HCEC 1CT (cell line): ENCODE measurements around the gene CCND1.

Experiments
- DNase-seq: peaks from one replicate; pipeline ENCODE4 v3.0.0-alpha.2; 2017

Gene CCND1

DNA sequence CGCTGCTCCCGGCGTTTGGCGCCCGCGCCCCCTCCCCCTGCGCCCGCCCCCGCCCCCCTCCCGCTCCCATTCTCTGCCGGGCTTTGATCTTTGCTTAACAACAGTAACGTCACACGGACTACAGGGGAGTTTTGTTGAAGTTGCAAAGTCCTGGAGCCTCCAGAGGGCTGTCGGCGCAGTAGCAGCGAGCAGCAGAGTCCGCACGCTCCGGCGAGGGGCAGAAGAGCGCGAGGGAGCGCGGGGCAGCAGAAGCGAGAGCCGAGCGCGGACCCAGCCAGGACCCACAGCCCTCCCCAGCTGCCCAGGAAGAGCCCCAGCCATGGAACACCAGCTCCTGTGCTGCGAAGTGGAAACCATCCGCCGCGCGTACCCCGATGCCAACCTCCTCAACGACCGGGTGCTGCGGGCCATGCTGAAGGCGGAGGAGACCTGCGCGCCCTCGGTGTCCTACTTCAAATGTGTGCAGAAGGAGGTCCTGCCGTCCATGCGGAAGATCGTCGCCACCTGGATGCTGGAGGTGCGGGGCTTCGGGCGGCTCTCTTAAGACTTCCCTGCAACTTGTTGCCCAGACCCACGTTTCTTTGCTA, at the start of gene CCND1:
Gene CCND1 (plus strand): TSS at position 162 of the 587 bp plus-strand sequence. CDS start 158 bp downstream, at position 320.
- peak; percentile 92 for DNase-seq

DNA sequence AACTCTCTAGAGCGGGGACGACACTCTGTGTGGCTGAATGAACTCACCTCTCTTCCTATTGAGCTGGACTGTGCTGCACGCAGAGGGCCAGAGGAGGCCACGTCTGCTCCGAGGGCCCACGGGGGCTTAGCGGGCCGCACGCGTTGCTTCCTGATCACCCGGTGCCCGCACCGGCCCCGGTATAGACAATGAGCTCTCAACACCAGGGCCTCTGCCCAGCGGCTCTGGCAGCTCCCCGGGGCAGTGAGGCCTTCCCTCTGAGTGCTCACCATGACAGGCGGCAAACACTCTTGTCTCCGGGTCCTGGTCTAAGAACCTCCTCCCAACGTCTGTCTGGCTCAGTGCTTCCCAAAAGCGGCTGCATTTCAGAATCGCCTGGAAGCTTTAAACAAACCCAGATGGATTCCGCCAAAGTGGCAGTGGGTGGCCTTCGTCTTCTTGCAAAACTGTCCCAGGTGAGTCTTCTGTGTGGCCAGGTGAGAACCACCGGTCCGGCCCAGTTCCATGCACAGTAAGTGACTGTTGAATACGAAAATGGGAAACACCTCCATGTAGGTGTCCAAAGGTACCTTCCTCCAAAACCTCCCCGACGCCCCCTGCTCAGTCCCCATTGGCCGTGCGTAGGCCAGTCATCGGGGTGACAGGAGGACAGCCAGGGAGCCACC, 47.8 kb upstream of the CCND1 start:
- no peak for DNase-seq

DNA sequence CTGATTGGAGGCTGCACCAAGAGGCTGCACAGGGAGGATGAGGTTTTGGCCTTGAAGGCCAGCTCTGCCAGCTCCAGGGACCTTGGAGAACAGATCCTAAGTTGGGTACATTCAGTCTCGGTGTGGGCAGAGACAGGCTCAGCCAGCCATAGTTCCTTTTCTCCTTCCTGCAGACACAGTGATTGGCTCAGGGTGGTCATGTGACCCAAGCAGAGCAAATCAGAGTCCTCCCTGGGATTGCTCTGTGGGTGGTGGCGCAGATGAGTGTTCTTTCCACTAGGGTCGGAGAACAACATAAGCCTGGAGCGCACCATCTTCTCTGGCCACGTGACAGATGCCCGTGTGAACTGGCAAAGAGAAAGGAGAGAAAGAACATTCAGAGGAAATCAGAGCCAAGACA, 47.1 kb upstream of the CCND1 start:
- no peak for DNase-seq

DNA sequence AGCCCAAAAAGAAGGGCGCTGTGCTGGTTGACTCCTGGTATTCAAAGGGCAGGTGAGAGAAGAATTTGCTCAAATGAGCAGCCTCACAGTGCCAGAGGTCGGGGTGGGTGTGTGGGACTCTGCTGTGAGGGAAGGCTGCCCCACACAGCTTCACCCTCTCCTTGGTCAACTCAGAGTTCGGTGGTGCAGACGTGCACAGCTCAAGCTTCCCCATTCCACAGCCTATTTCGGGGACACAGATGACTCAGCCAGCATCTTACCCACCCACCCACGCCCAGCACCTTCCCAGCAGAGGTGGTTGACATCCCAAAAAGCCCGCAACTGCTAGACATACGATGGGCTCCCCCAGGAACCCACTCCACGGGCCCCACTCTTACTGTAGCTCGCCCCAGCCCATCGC, 46.5 kb upstream of the CCND1 start:
- DNase-seq: no peak

DNA sequence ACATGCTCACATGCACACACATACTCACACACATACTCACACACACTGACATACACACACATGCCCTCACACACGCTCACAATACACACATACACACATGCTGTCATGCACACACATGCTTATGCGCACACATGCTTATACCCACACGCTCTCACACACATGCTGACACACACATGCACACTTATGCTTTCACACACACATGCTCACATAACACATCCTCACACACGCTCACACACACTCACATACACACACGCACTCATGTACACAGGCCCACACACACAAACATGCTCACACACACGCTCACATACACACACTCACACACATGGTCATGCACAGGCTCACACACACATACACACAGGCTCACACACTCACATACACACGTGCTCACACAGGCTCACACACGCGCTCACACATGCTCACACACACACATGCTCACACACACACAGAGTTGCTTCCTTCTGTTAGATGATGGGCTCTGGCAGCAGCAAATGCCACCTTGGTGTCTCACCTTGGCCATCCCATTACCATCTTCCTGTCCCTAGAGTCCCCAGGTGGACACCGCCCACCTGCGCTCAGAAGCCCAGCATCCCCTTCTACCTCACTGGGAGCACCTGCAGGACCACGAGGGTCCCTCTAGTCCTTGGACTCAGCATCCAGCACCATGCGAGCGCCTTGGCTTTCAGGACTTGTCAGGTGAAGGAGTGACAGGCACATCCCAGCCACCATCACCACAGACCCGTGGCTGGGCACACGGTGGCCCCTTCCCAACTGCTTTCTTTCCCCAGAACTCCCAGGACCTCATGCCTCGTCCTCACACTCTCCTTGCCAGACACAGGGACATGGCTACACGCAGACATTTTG, 44.9 kb upstream of the CCND1 start:
- no peak for DNase-seq

DNA sequence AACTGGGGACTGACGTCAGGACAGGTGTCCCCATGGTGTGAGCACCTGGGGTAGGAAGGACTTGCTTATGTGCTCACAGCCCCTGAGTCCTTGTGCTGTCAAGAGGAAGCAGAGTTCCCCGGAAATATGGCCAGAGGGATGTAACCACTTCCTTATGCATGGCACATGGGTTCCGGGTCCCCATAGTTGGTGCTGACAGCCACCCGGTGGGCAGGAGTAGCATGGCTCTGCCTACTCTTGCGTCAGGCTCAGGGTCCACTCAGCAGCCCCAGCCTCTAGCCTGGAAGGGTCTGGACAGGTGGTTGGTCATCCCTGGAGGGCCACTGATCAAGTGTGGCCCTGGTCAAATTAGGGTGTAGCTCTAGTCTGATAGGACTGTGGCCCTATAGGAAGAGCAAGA, 42.8 kb upstream of the CCND1 start:
- DNase-seq: peak; percentile 6

DNA sequence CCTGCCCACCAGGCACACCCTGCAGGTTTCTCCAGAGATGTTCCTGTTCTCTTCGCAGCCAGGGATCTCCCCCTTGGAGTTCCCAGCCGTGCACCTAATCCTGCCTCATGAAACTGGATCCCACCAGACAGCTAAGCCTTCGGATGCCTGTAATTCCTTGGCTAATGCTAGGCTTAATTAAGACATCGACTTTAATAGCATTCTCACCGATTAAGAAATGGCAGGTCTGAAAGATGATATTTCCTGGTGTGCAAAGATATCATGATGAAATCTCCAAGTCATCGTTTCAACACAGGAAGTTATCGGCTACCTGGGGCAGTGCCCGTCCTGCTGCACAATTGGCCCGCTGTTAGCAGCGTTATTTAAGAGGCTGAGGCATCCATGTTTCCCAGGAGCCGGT, 41.5 kb upstream of the CCND1 start:
- DNase-seq: no peak

DNA sequence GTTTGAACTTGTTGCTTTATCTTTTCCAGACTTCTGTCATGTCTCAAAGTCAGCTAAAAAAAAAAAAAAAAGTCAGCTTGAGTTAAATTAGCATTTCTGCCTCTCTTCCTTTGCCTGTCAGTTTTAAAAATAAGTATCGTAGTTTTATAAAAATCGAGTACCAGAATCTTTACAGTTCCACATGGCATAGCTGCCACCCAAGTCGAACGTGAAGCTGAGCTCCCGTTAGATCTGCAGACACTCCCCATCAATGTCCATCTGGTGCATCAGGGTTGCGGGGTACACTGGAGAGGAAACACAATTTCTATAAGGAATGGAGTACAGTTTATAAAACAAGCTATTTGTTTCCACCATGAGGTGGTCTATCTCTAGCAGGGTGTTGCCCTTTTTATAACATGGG, 41.0 kb upstream of the CCND1 start:
- no peak for DNase-seq

DNA sequence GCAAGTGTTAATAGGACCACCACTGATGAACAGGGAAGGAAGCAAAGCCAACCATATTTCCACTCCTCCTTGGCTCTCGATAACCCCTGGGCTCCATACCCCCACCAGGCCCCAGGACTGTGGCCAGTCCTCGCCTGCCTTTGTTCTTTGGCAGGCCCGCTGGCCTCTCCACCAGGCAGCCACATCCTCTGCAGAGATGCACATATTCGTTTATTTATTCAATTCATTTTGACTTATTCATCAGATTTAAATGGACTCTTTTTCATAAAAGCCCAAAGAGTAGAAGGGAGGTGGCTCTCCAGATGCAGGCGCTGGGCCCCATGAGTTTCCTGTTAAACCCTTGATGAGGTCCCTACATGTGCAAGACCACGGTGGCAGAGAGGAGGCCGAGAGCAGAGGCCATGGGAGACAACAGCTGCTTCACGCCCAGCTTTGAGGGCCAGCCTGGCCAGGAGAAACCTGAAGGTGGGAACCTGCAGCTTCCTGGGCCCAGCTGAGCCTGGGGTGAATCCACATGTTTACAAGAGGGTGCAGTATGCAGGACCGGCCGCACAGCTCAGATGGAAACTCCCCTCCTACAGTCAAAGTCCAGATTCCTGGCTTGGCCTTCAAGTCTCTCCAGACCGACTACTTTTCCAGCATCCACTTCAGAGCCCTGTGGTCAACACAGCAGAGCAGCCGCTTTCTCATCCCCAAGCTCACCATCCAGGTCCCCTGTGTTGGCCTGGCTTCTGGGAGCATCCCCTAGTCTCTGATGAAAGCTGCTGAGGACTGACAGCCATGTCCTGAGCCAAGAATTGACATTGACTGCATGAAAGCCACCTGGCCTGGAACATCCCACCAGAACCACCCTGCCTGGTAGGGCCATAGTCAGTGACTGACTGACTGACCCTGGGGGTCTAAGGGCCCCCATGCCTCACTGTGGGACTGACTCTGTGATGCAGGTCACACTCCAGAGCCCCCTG, 39.7 kb upstream of the CCND1 start:
- no peak for DNase-seq

DNA sequence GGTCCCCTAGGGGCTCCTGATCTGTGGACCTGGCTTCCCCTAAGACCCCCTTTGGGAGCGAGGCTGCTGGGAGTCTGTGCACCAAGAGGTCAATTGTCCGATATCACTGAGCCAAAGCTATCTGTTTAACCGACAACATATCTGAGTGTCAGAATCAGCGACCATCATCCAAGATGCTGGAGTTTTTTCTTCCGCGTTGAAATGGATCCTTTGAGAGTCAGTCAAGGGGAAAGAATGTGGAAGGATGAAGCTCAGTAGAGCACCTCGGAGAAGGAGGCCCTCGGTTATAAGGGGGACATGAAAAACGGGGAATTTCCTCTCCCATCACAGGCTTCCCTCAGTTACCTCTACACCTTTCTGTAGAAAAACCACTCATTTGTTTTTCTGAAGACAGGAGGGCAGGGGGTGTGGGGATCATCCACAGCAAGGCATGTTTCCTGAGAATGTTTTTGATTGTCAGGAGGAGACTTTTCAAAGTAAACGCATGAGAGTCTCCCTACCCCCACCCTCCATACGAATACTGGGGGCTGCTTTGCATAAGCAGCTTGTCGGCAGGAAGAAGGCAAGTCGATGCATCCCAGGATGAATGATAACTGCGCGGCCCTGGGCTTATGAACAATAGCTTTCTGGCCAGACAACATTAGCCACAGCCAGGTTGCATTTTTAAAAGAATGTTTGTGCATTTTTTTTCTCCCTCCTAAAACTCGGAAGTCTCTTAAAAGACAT, 37.7 kb upstream of the CCND1 start:
- DNase-seq: no peak

DNA sequence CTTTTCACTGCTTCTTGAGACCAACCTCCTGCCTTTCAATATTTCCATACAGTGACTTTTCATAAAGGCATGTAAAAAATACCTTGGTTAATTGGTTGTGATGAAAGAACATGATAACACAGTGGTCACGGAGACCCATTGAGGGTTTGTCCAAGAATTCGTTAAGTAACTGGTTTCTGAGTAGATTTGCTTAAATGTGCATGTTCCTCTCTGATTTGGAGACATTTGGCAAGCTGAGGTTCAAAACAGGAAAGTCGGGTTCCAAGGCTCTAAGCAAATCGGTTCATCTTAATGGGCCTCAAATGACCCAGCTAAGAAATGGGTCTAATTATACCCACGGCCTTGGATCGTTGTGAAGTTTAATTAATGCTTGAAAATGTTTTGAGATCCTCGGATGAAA, 36.9 kb upstream of the CCND1 start:
- no peak for DNase-seq

DNA sequence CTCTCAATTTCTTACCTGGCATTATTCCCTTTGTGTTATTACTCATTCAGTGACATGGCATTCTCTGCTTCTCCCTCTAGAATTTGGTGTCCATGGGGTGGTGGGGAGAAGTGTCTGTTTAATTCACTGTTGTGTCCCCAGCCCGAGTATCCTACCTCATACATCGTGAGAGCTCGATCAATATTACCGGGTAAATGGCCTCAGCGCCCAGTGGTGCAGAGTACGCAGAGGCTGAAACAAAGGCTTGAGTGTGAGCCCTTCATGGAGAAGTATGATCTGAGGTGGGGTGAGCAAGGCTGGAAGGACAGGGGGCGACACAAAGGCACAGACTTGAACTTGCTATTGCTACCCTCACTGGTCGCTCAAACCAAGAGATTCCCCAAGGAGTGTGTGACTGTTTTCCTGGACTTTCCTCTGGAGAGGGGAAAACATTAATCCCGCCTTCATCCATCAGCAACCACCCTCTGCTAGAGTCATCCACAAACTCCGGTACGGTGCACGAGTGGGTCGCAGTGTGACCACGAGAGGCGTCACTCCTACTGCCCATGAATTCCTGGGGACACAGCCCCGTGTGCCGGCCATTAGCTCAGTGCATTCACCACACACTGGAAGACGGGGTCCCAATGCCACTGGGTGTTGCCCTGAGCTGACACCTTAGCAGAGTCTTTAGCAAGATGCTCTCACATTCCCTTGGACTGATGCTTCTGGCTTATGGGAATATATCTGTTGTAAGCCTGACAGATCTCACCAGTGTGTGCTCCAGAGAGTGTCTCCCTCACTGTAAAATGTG, 35.0 kb upstream of the CCND1 start:
- DNase-seq: no peak

DNA sequence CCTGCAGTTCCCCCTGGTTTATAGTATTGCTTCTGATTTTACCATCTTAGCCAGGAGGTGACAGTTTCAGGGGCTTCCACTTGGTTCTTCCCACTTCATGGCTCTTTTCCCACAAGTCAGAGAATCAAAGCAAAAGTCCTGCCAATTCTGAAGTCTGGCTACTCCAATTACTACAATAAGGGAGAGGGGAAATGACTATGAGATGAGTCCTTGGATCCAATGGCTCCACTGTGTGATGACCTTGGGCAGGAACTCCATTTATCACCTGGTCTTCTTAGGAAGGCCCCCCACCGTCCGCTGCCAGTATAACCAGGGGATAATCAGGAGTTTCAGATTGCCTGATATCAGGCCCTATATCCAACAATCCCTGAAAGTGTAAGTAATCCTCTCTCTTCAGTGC, 31.6 kb upstream of the CCND1 start:
- DNase-seq: no peak

DNA sequence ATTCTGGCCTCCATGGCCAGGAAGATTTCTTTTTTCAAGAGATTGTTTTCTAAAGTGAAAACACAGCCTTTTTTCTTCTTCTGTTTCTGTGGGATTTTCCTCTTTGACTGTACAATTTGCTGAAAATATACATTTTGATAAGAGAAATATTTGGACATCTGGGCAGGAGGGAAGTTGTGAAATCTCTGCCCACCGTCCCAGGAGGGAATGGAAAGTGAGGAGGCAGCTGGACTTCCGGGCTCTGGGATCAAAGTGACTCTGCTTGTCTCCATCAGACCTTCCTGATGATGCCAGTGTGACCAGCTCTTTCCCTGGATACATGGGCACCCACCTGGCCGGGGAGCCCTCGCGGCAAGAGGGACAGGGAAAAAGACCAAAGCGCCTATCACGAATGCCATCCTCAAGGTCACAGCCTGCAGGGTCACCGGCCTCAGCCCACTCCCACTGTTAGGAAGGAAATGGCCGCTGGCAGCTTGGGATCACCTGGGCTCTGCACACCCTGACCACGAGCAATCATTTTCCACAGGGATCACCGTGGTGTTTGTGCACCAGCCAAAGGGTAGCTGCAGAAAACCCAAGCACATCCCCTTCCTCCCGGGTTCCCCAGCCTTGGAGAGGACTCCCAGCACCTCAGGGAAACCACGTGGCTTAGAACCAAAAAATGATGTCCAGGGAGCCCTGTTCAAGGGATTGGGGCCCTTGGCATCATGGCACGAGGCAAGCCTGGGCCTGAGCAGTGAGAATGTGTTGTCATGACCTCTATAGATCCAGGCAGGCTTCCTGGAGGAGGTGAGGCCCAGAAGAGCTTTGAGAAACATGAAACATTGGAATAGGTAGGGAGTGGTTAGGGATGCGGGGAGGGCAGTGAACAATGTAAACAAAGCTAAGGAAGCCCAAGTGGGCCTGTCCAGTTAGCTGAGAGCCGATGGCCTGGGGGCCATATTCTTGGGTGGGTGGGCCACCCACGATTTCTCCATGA, 29.1 kb upstream of the CCND1 start:
- DNase-seq: no peak

DNA sequence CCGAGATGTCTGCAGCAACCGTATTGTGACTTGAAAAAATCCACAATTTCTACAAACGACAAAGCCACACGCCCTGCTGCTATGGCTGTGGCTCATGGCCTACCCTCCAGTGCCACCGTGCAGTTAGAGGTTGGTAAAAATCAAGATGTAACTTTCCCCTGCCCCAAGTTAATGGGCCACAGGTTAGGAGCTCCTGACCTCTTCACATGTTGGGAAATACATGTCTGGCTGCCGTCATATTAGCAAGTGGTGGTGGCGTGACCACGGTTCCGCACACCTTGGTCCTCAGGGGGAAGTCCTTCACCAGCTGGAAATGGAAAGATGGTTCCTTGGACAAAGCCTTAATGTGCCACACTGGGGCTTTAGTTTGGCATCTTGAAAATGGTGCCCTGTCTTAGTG, 27.4 kb upstream of the CCND1 start:
- no peak for DNase-seq

DNA sequence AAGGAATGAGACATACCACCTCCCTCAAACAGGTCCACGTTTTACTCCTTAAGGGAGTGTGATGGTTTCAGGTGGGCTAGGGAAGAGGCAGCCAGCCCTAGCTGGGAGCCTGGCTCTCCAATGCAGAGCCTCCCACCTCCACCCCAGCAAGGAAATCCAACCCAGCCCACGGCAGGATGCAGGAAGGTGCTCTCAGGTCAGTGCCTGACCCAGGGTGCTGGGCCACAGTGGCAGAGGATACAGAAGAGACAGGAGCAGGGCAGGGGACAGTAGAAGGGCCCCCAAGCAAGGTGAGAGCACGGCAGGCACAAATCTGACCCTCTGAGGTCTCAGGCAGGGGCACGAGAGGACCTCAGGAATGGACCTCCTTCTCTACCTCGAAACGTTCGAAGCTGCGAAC, 26.9 kb upstream of the CCND1 start:
- DNase-seq: no peak

DNA sequence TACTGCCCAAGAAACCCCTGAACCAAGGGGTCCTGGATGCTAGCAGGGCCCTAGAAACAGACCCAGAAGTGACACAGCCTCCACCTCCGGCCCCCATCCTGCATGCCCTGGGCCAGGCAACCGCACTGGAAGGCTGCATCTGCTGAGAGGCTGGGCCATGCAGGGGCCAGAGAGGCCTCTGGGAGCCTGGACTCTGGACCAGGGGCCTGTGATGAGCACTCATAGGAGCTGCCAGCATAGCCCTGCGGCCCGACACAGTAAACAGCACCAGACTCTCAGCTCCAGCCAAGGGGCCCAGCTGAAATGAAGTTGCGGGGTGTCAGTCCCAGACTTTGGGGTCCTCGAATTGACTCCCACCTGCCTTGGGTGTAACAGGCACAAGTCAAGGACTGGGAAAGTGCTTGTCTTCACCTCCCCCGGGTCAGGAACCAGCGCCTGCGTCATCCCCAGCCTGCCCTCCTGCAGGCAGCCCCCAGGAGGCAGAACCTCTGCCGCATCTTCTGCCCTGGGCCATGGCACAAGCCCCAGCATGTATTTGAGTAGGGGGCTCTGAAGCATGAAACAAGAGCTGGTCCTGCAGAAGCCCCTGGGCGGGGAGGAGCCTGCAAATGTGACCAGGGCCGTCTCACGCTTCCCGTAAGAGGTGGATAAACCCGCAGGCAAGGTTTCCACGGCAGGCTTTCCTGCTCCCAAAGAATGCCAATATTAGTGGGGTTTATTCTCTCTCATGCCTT, 25.2 kb upstream of the CCND1 start:
- DNase-seq: no peak

DNA sequence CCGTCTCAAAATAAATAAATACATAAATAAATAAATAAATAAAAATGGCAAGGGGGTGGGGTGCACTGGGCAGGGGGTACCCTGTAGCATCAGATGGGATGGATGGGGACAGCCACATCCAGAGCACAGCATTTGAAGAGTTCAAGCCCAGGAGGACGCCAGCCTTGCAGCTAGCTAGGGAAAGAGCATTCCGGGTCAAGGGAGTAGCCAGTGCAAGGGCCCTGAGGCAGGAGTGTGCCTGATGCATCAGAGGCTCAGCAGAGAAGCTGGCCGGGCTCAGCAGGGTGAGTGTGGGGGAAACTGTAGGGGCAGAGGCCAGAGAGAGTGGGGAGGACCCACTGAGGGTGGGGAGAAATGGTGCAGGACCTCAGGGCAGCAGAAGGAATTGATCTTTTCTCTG, 23.7 kb upstream of the CCND1 start:
- DNase-seq: no peak

DNA sequence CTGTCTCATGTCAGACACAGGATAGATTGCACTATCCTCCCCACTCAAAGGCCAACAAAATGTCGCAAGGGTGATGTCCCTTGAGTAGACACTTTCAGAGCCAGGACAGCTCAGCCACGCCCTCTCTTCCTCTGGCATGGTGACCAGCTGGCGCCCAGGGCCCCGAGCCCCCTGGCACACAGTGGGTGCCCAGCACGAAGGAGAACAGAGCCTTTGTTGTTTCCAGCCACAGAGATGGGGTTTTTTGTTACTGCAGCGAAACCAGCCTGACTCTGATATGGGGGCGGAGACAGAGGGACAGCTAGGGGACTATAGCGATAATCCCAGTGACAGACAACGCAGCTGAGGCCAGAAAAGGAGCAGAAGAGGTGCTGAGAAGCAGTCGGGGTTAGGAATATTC, 23.3 kb upstream of the CCND1 start:
- DNase-seq: no peak
